Ecto neural progenitor cell (in vitro differentiated cells): ENCODE data around the gene TNIK.
"Not testable (repeated sequence)": the region's sequence is repeated elsewhere in the genome, so short reads cannot be mapped to it uniquely, and the experiment has no call there.

ENCODE experiments used
- DNase-seq: peaks from one replicate; pipeline ENCODE4 v3.0.0-alpha.2; 2018; ENCODE audit warnings: low spot score

Gene TNIK

GRCh38 chr3:171254315-171254714 lies 205.9 kb downstream of the TNIK start:
- DNase-seq = no peak

- no peak for DNase-seq
Observed at GRCh38 chr3:171251835-171252234, 208.4 kb downstream of the TNIK start.

GRCh38 chr3:171250444-171250843 lies 209.8 kb downstream of the TNIK start:
- DNase-seq = no peak

- DNase-seq = no peak
Observed at GRCh38 chr3:171249245-171249644, 211.0 kb downstream of the TNIK start.

GRCh38 chr3:171248426-171249111 lies 211.6 kb downstream of the TNIK start:
- no peak for DNase-seq

DNA sequence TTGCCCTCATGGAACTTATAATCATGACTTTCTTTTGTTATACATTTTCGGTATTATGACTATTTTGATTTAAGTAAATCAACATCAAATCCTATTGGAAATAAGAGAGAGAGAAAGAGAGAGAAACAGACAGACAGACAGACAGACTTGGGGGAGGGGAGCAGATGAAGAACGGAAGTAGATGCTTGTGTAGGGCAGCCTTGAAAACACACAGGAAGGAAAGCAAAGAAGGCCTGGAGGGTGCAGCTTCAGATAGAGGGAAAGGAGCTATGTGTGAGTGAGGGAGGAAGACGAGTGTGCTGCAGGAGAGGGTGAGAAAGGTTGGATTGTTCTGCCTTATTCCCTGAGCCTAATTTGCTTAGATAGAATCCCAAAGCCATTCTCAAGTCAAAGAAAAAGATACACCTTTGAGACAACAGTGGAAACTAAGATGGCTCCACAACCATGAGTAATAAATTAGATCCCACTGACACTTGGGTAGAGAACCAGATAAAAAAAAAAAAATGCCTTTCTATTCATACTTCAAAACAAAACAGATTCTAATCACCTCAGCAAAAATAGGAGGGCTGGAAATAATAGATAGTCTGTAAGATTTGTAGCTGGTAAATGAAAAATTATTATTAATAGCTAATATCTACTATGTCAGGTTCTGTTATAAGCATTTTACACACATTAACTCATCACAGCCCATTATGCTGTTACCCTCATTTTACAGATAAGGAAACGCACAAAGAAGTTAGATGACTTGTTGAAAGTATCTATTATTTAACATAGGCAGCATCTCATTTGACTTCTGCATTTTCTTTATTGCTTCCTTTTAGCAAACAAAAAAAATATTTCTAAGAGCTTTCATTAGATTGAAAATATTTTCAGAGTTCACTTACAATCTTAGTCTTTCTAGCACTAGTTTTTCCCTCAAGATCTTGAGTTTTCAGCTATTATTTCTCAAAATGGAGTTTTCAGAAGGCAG lies 214.1 kb downstream of the TNIK start:
- no peak for DNase-seq

- no peak for DNase-seq
Observed at GRCh38 chr3:171242951-171243350, 217.3 kb downstream of the TNIK start.

DNA sequence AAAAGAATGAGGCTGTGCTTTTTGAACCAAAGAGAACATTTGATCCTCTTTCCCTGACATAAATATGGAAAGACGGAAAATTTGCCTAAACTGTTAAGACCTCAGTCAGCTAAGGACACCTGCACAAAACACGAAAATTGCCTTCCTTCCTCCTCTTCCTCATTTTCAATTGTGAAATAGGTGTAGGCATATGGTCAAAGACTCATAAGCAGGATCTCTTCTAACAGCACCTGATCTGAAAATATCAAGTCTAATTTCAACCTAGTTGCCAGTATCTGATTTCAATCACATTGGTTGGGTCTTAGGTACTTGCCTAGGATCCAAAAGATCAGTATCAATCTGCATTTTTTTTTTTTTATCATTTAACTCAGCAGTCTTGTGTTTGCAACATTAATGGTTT lies 218.0 kb downstream of the TNIK start:
- no peak for DNase-seq

DNA sequence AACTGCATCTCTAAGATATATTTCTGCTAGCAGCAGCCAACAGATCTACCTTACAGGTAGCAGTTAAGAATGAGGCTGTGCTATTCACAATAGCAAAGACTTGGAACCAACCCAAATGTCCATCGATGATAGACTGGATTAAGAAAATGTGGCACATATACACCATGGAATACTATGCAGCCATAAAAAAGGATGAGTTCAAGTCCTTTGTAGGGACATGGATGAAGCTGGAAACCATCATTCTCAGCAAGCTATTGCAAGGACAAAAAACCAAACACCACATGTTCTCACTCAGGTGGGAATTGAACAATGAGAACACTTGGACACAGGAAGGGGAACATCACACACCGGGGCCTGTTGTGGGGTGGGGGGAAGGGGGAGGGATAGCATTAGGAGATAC lies 218.6 kb downstream of the TNIK start:
- DNase-seq = not testable (repeated sequence)

- DNase-seq = no peak
Observed at GRCh38 chr3:171240504-171240835, 219.7 kb downstream of the TNIK start.

- no peak for DNase-seq
Observed at GRCh38 chr3:171239757-171240503, 220.3 kb downstream of the TNIK start.

GRCh38 chr3:171237009-171237385 lies 223.2 kb downstream of the TNIK start:
- DNase-seq = no peak

DNA sequence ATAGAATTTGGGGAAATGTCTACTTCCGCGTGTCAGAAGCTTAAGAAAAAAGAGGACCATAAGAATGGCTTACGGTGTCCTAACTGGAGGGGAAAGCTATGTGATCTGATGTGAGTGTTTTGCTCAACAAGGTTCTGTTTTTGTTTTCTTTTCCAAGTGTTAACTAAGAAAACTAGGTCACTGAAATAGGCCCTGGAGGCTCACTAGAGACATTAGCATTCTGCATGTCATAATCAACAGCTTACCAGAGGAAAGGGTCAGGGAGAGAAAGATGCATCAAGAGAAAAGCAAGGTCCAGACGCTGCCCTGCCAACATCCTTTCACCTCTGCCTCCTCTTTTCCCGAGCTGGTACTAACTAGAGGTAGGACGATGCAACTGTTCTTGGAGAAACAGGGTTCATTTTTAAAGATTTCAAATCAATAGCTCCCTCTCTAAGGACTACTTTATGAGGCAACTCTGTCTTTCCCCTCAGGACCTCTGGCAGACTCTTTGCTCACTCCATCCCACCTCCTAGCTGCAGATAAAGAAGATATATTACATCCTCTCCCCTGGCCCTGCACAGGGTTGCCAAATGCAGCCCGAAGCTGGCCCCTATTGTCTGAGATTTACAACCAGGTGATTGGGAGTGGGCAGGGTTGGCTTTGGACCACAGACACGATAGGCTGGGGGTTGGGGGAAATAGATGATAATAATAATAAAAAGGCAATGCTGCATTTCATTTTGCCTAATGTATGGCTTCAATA lies 223.8 kb downstream of the TNIK start:
- DNase-seq = no peak

- no peak for DNase-seq
Observed at GRCh38 chr3:171234298-171235010, 225.8 kb downstream of the TNIK start.

- DNase-seq = no peak
Observed at GRCh38 chr3:171231361-171231760, 228.8 kb downstream of the TNIK start.

GRCh38 chr3:171230865-171231264 lies 229.3 kb downstream of the TNIK start:
- DNase-seq = no peak

DNA sequence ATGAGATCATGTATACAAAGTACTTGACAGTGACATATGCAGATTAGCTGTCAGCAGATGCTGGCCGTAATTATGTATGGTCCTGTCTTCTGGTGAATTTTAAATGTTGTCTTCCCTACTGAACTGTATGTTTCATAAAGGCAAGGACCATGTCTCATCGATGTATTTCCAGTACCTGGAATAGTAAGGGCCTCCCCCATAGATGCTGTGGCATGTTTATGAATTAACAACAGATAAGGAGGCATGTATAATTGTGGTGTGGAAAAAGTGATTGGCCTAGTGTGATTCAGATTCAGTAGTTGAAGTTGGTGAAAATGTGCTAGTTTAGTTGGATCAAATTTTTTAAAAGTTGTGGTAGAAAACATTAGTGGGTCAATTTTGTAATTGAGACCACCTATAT lies 231.0 kb downstream of the TNIK start:
- no peak for DNase-seq

- no peak for DNase-seq
Observed at GRCh38 chr3:171228240-171228639, 232.0 kb downstream of the TNIK start.

DNA sequence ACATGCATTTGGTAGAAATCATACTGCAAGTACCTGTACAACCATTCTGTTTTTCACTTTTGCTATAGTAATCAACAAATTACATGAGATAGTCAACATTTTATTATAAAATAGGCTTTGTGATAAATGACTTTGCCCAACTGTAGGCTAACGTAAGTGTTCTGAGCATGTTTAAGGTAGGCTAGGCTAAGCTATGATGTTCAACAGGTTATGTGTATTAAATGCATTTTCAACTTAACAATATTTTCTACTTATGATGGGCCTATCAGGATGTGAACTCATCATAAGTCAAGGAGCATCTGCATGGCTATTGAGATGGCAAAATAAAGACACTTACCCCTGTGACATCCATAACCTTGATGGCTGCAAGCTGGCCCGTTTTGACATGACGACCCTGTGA lies 232.4 kb downstream of the TNIK start:
- DNase-seq = no peak

DNA sequence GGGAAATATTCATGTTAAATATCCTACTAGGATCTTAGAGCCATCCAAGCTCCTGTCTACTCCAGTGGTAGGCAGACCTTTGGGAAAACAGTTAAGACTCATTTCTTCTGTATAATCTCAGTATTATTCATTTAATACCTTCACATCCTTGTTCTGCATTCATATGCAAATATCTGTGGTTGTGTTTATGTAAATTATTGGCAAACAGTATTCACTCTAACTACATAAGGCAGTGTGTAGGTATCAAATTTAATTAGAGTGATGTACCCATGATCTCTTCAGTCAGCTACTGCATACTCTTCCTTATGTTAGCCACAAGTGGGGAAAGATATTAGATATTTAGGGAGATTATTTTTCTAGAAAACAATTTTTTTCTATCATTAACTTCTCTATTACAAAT lies 232.8 kb downstream of the TNIK start:
- no peak for DNase-seq

DNA sequence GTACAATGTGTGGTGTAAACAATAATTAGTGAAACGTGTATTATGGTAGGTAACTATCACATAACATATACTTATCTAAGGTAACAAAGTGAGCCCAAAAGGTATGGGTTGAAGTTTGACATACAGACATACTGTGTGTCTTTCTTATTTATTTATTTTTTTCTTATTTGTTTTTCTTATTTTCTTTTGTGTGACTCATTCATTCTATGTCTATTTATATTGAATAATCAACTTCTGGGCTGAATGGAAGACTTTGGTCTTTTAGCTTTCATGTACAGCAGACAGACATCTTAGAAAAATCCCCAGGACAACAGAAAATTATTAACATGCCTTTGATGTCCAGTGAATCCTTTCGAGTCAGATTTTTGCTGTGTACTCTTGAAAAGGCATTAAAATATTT lies 233.4 kb downstream of the TNIK start:
- no peak for DNase-seq
